ENCODE results near the gene JAG1.
A peak's percentile ranks its signal among the peaks of the same experiment; 100 is the strongest.
"Not testable (repeated sequence)": the region's sequence is repeated elsewhere in the genome, so short reads cannot be mapped to it uniquely, and the experiment has no call there.

JAG1 gene

GRCh38 chr20:10634683-10635411 lies 39.0 kb downstream of the JAG1 start:
- no peak for DNase-seq

GRCh38 chr20:10634211-10634610 lies 39.6 kb downstream of the JAG1 start:
- no peak for DNase-seq

- no peak for DNase-seq
Measured at GRCh38 chr20:10633718-10634117, 40.1 kb downstream of the JAG1 start.

- no peak for DNase-seq
Measured at GRCh38 chr20:10632721-10633509, 40.9 kb downstream of the JAG1 start.

- no peak for DNase-seq
Measured at GRCh38 chr20:10631126-10631525, 42.7 kb downstream of the JAG1 start.

GRCh38 chr20:10629946-10630650 lies 43.7 kb downstream of the JAG1 start:
- no peak for DNase-seq

- no peak for DNase-seq
Measured at GRCh38 chr20:10626896-10627295, 46.9 kb downstream of the JAG1 start.

- DNase-seq: peak; percentile 30
Measured at GRCh38 chr20:10625641-10626040, 48.2 kb downstream of the JAG1 start.

- DNase-seq: peak; percentile 78
Measured at GRCh38 chr20:10622657-10623418, 51.0 kb downstream of the JAG1 start.

GRCh38 chr20:10621149-10621548 lies 52.6 kb downstream of the JAG1 start:
- DNase-seq: no peak

- DNase-seq: peak; percentile 95
Measured at GRCh38 chr20:10619427-10619826, 54.4 kb downstream of the JAG1 start.

- DNase-seq: peak; percentile 48
Measured at GRCh38 chr20:10618611-10619245, 55.1 kb downstream of the JAG1 start.

GRCh38 chr20:10617549-10618133 lies 56.2 kb downstream of the JAG1 start:
- DNase-seq: not testable (repeated sequence)

- DNase-seq: no peak
Measured at GRCh38 chr20:10616212-10616611, 57.6 kb downstream of the JAG1 start.

GRCh38 chr20:10613911-10614310 lies 59.9 kb downstream of the JAG1 start:
- no peak for DNase-seq

GRCh38 chr20:10613426-10613825 lies 60.4 kb downstream of the JAG1 start:
- not testable (repeated sequence) for DNase-seq

GRCh38 chr20:10611357-10611756 lies 62.4 kb downstream of the JAG1 start:
- peak; percentile 63 for DNase-seq

GRCh38 chr20:10610251-10610650 lies 63.5 kb downstream of the JAG1 start:
- no peak for DNase-seq

GRCh38 chr20:10609770-10610169 lies 64.0 kb downstream of the JAG1 start:
- DNase-seq: peak; percentile 58

- peak; percentile 89 for DNase-seq
Measured at GRCh38 chr20:10609276-10609675, 64.5 kb downstream of the JAG1 start.

- DNase-seq: no peak
Measured at GRCh38 chr20:10605547-10606195, 68.1 kb downstream of the JAG1 start.
